Activated CD4-positive, alpha-beta T cell treated with anti-CD3 and anti-CD28 coated beads for 36 hours (primary cell): Measurements from ENCODE around the gene LUZP2. TPM values are rescaled to one million over a fixed set of nuclear protein-coding genes. Genes with fewer than 3 reads are reported as not detected.

Experiments used
- ATAC-seq: fragments of 200-7000 bp; cut with Tn5 transposase; one replicate; pipeline ENCODE4 v1.10.0; 2021; ENCODE audit warnings: mild to moderate bottlenecking, moderate library complexity
- CTCF ChIA-PET: fragments of 350-600 bp; sonication (Branson Sonifier 250); formaldehyde crosslinking; loops from one replicate; lab custom pipeline; 2021; ENCODE audit warnings: antibody characterized with exemption; lab: Charles Lee
- POLR2A ChIA-PET: fragments of 350-600 bp; sonication (Branson Sonifier 250); formaldehyde crosslinking; loops from one replicate; lab custom pipeline; 2021; ENCODE audit warnings: antibody characterized with exemption, inconsistent platforms; lab: Charles Lee
- DNase-seq: peaks from one replicate; pipeline ENCODE4 v3.0.0-alpha.2; 2020
- H3K27ac Mint-ChIP-seq: one replicate; pipeline ENCODE4 v1.8.0; 2021; ENCODE audit warnings: mixed read lengths
- H3K27me3 Mint-ChIP-seq: one replicate; pipeline ENCODE4 v1.8.0; 2021; ENCODE audit warnings: mixed read lengths
- H3K36me3 Mint-ChIP-seq: one replicate; pipeline ENCODE4 v1.8.0; 2021; ENCODE audit warnings: low read depth, mixed read lengths
- H3K4me1 Mint-ChIP-seq: one replicate; pipeline ENCODE4 v1.8.0; 2021; ENCODE audit warnings: mixed read lengths
- H3K4me3 Mint-ChIP-seq: one replicate; pipeline ENCODE4 v1.8.0; 2021; ENCODE audit warnings: mild to moderate bottlenecking, moderate library complexity, mixed read lengths
- H3K9me3 Mint-ChIP-seq: one replicate; pipeline ENCODE4 v1.8.0; 2021; ENCODE audit warnings: low read depth, mixed read lengths
- intact Hi-C, 2 experiments: fragments of 100-400 bp; cut with DNase I in 1 of 2; cut with micrococcal nuclease in 1 of 2; formaldehyde crosslinking; loops; one replicate each; pipeline versions ENCODE4 v1.14.2 to v1.15.1; 2022 to 2024; cut with DNase I, micrococcal nuclease
- total RNA-seq, 2 experiments: library from RNA; stranded (reverse); gene quantifications; one replicate each; pipeline ENCODE4 v1.2.3, GENCODE V29; 2021

Gene LUZP2
- total RNA-seq, 2 experiments from 2014 or later, result not detected

DNA sequence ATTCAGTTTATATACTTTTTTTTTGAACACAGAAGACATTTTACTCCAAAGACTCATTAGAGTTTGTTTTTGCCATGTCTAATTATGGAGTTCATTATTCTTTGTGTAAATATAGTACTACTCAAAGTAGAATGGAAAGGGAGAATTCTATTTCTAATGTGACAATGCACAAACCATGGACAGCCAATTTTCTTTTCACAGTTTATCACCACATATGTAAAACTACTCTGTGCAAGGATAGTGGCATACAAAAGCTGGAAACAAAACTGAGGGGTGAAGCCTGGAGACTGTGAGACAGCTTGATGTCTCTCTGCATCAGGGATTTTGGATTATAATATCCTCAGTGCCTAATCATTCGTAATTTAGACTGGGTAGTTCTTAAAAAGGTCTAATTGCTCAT is 75.5 kb downstream of the LUZP2 start:
- no peaks in the 10 kb centered on the region for H3K36me3 Mint-ChIP-seq
- POLR2A ChIA-PET, result no interaction called here
- CTCF ChIA-PET, result no interaction called here
- H3K4me1 Mint-ChIP-seq, result no peaks in the 10 kb centered on the region
- ATAC-seq (no peak), DNase-seq (no peak)
- H3K4me3 Mint-ChIP-seq, result no peak overlapping the region
- no peaks in the 10 kb centered on the region for H3K27me3 Mint-ChIP-seq
- no peak overlapping the region for H3K27ac Mint-ChIP-seq
- peaks cover 5% of the 10 kb centered on the region for H3K9me3 Mint-ChIP-seq
- intact Hi-C loops, result no loop called here

DNA sequence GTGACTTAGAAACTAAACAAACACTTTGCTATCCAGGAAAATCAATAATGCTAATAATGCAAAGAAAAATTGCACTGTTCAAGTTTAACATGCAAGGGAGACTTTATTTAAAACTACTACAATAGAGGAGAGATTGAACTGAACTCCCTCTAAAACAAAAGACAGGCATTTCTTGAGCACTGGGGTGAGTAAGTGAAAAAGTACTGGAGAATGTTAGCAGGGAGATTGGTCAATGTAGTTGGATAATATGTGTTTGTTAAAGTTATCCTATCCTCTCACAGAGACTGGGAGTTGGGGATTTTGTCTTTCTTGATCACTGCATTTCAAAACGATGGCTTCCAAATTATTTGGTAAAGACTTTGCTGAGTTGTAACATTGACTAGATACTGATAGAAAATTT is 77.6 kb downstream of the LUZP2 start:
- POLR2A ChIA-PET, result no interaction called here
- no peak for DNase-seq
- ATAC-seq, result no peak
- no peaks in the 10 kb centered on the region for H3K36me3 Mint-ChIP-seq
- H3K27me3 Mint-ChIP-seq, result no peaks in the 10 kb centered on the region
- intact Hi-C loops, result no loop called here
- H3K4me3 Mint-ChIP-seq, result no peak overlapping the region
- H3K27ac Mint-ChIP-seq, result no peak overlapping the region
- CTCF ChIA-PET, result no interaction called here
- H3K9me3 Mint-ChIP-seq, result peaks cover 5% of the 10 kb centered on the region
- H3K4me1 Mint-ChIP-seq, result no peaks in the 10 kb centered on the region

DNA sequence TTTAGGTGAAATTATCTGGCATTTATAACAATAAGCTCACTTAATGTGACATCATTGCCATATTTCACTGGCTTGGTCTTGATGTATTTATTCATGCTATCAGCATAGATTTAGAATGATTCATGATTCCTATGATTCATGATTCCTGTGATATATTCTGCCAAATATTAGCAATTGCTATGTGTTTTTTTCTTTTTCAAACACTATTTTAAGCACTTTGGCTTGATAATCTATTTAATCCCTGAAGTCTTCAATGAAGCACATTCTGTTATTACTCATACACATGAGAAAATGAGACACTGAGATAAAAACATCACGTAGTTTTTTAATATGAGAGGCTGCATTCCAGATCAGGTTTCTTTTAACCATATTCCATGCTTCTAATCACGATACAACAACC is 78.5 kb downstream of the LUZP2 start:
- Mint-ChIP-seq H3K27ac (no peak overlapping the region), H3K9me3 (peaks cover 2% of the 10 kb centered on the region), H3K27me3 (no peaks in the 10 kb centered on the region), H3K4me3 (no peak overlapping the region), H3K4me1 (no peaks in the 10 kb centered on the region), H3K36me3 (no peaks in the 10 kb centered on the region)
- intact Hi-C loops, result no loop called here
- CTCF ChIA-PET, result no interaction called here
- DNase-seq, result no peak
- POLR2A ChIA-PET, result no interaction called here
- ATAC-seq, result no peak

DNA sequence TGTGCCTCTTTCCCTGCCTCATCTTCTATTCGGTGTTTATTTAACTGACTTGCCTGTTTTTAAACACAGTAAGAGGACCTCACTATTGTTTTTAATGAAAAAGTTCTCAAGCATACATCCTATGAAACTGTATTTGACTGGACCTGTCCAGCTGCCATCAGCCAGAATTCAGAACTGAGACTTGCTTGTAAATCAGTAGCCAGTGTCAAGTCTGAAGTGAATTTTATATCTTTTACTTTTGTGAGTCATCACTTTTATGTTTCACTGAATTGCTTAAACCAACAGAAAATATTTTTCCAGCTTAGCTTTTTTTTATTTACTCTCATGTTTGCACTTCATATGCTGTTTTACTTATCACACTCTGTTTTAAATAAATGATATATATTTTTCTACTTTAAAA is 88.3 kb downstream of the LUZP2 start:
- ATAC-seq, result no peak
- POLR2A ChIA-PET, result no interaction called here

DNA sequence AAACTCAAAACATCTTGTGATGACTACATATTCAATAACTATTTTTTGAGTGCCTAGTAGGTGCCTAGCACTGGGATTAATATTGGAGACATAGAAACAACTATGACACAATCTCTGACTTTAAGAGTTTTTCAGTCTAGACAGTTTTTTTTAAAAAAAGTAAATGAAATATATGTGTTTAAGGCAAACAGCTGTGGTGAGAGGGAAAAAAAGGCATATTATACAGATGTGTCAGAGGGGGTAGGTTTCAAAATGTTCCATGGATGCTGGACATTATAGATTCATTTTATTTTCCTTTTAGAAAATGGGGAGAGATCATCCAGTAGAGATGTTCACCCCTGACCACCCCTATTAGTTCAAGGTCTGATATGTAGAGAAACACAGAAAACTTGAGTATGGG is 90.8 kb downstream of the LUZP2 start:
- DNase-seq (no peak), ATAC-seq (no peak)
- CTCF ChIA-PET, result no interaction called here
- POLR2A ChIA-PET, result no interaction called here
- H3K9me3 Mint-ChIP-seq, result peaks cover 5% of the 10 kb centered on the region
- no peaks in the 10 kb centered on the region for H3K36me3 Mint-ChIP-seq
- H3K4me1 Mint-ChIP-seq, result no peaks in the 10 kb centered on the region
- H3K27ac Mint-ChIP-seq, result no peak overlapping the region
- intact Hi-C loops, result no loop called here
- no peaks in the 10 kb centered on the region for H3K27me3 Mint-ChIP-seq
- no peak overlapping the region for H3K4me3 Mint-ChIP-seq

More for the DNA sequence above, 88.3 kb downstream of the LUZP2 start:
- Mint-ChIP-seq H3K27me3 (no peaks in the 10 kb centered on the region), H3K27ac (no peak overlapping the region), H3K4me1 (no peaks in the 10 kb centered on the region), H3K9me3 (peaks cover 5% of the 10 kb centered on the region), H3K4me3 (no peak overlapping the region), H3K36me3 (no peaks in the 10 kb centered on the region)
- CTCF ChIA-PET, result no interaction called here
- intact Hi-C loops, result no loop called here
- DNase-seq, result no peak

DNA sequence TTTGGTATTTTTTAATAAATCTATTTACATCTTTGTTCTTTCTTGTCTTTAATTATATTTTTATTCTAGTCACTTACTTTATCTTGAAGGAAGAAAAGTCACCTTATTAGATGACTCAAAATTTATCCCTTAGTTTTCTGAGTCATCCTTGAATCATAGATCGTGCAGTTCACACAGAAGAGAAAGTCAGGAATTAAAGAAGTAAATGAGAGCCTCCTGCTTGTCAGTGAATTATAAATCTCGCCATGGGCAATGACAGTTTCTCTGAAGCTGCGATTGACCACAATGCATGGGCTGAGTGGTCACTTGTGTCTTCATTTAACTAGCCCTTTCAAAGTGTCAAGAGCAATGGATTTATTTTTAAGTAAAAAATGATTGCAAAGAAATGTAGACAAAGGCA is 91.2 kb downstream of the LUZP2 start:
- ChIA-PET POLR2A (no interaction called here), CTCF (no interaction called here)
- ATAC-seq (no peak), DNase-seq (no peak)
- Mint-ChIP-seq H3K4me3 (no peak overlapping the region), H3K9me3 (peaks cover 4% of the 10 kb centered on the region), H3K27me3 (no peaks in the 10 kb centered on the region), H3K36me3 (no peaks in the 10 kb centered on the region), H3K4me1 (no peaks in the 10 kb centered on the region), H3K27ac (no peak overlapping the region)
- intact Hi-C loops, result no loop called here

DNA sequence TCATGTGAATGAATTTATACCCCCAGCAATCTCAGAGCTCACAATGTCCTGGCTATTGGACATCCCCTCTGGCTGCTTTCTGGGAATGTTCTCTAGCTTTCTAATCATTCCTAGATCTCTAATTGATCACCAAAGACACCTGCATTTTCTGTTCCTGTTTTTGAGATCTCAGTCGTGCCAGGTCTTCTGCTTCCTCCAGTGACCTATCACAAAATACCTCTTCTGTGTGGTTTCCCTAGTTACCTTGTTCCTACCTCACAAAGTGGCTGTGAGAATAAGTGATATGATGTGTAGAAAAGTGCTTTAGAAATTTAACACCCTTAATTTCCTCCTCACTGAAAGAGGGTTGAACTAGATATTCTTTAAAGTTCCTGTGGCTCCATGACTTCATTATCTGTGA is 92.2 kb downstream of the LUZP2 start:
- Mint-ChIP-seq H3K36me3 (no peaks in the 10 kb centered on the region), H3K9me3 (no peaks in the 10 kb centered on the region), H3K27ac (no peak overlapping the region), H3K27me3 (no peaks in the 10 kb centered on the region), H3K4me3 (no peak overlapping the region), H3K4me1 (no peaks in the 10 kb centered on the region)
- intact Hi-C loops, result no loop called here
- ATAC-seq (no peak), DNase-seq (no peak)
- ChIA-PET CTCF (no interaction called here), POLR2A (interaction anchor here (0.5 kb wide), 1 partner anchor 44 kb away, joined by 3 read pairs; no protein-coding TSS in a partner anchor)

DNA sequence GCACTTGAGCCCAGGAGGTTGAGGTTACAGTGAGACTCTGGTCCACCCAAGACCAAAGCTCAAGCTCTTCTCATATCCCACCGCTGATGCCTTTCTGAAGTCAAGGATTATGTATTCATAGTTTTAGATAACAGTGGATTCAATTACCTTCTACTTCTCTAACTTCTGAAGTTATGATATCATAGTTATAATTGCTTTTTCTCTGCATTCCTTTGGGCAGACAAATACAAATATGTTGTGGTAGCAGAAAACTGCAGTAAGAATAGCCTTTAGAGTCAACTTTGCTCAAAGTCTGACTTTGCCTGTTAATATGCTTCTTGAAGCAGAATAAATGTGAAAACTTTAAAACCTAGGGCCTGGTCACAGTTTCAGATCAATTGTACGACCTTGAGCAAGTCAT is 94.4 kb downstream of the LUZP2 start:
- ChIA-PET CTCF (no interaction called here), POLR2A (no interaction called here)
- intact Hi-C loops, result no loop called here
- DNase-seq (no peak), ATAC-seq (no peak)
- Mint-ChIP-seq H3K27me3 (no peaks in the 10 kb centered on the region), H3K27ac (no peak overlapping the region), H3K36me3 (no peaks in the 10 kb centered on the region), H3K9me3 (no peaks in the 10 kb centered on the region), H3K4me3 (no peak overlapping the region), H3K4me1 (no peaks in the 10 kb centered on the region)

DNA sequence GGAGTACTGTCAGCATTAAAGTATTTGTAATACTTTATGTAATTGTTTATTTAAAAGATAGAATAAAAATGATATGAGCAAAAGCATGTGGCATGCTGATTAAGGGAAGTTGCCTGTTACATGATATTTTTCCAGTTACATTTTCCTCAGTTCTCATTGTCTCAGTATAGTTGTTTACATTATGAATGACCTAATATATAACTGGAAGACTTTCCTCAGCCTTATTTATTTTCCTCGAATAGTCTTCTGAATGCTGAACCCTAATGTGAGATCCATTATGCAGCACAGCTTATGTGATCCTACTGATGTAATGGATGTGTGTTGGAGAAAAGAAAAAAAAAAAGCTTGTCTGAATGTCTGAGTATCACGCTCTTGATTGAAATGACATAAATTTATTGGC is 95.5 kb downstream of the LUZP2 start:
- H3K27me3 Mint-ChIP-seq, result no peaks in the 10 kb centered on the region
- POLR2A ChIA-PET, result no interaction called here
- CTCF ChIA-PET, result no interaction called here

DNA sequence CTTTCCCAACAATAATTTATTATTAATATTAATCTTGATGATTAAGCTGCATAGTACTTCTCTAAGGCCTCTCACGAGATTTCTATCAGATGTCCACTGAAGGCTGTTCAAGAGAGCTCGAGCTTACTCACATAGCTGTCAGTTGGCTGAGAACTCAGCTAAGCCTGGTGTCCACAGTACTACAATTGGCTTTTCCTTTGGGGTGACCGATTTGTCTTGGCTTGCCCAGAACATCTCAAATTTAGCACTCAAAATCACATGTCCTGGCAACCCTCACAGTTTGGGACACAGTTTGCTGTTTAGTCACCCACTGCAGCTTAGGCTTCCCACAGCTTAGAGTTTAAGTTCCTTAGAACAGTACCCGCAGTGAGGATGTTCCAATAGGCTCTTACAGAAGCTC is 96.5 kb downstream of the LUZP2 start:
- Mint-ChIP-seq H3K27me3 (no peaks in the 10 kb centered on the region), H3K4me1 (no peaks in the 10 kb centered on the region), H3K27ac (no peak overlapping the region), H3K4me3 (no peak overlapping the region), H3K36me3 (no peaks in the 10 kb centered on the region), H3K9me3 (peaks cover 2% of the 10 kb centered on the region)
- CTCF ChIA-PET, result no interaction called here
- intact Hi-C loops, result no loop called here
- ATAC-seq (no peak), DNase-seq (no peak)
- POLR2A ChIA-PET, result no interaction called here

More for the DNA sequence above, 95.5 kb downstream of the LUZP2 start:
- no peak overlapping the region for H3K27ac Mint-ChIP-seq
- H3K9me3 Mint-ChIP-seq, result peaks cover 2% of the 10 kb centered on the region
- intact Hi-C loops, result no loop called here
- no peak for ATAC-seq
- H3K4me3 Mint-ChIP-seq, result no peak overlapping the region
- DNase-seq, result no peak
- H3K4me1 Mint-ChIP-seq, result no peaks in the 10 kb centered on the region
- no peaks in the 10 kb centered on the region for H3K36me3 Mint-ChIP-seq

DNA sequence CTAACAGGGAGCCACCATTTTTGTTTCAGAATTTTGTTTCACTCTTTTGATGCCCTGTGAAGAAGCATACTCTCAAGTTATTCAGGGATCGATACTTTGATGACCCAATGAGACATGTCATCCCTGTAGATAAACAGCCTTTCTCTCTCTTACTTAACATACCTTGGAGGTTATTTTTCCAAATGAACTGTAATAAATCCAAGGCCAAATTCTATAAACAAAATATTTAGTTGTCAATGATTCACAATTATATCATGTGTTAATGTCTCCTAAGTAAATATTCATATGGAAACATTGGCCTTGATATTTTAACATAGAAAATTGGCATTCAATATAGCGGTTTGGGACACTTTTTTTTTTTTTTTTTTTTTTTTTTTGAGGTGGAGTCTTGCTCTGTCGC is 97.5 kb downstream of the LUZP2 start:
- Mint-ChIP-seq H3K4me1 (no peaks in the 10 kb centered on the region), H3K9me3 (peaks cover 2% of the 10 kb centered on the region), H3K27ac (no peak overlapping the region), H3K27me3 (no peaks in the 10 kb centered on the region), H3K36me3 (no peaks in the 10 kb centered on the region), H3K4me3 (no peak overlapping the region)
- POLR2A ChIA-PET, result no interaction called here
- CTCF ChIA-PET, result no interaction called here
- ATAC-seq (no peak), DNase-seq (no peak)
- intact Hi-C loops, result no loop called here

DNA sequence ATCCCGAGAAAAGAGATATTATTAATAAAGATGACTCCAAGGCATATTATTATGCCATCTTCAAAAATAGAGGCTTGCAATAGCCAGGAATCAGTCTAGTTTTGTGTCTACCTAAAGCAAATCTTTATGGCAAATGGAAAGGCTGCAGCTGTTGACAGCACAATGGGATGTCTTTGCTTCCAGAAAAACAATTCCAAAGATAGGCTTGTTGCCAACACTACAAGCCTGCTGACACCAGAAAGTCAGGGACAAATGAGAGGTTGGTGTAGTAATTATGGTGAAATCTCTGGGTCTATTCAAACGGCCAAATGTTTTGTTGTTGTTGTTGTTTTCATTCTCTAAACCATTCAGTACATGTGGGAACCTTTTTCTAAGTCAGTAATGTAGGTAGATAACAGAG is 101.8 kb downstream of the LUZP2 start:
- H3K9me3 Mint-ChIP-seq, result peaks cover 4% of the 10 kb centered on the region
- no peaks in the 10 kb centered on the region for H3K4me1 Mint-ChIP-seq
- ChIA-PET POLR2A (no interaction called here), CTCF (no interaction called here)
- H3K36me3 Mint-ChIP-seq, result no peaks in the 10 kb centered on the region
- H3K4me3 Mint-ChIP-seq, result no peak overlapping the region
- intact Hi-C loops, result no loop called here
- H3K27ac Mint-ChIP-seq, result no peak overlapping the region
- ATAC-seq (no peak), DNase-seq (no peak)
- H3K27me3 Mint-ChIP-seq, result no peaks in the 10 kb centered on the region
